Measurements from ENCODE around the gene HPS4.

The HPS4 gene

GRCh38 chr22:26485013-26485412, 1.4 kb upstream of the HPS4 start:
- Mint-ChIP-seq H3K4me3 (peak overlapping the region; percentile 90 to 97 (median 95)), H3K9me3 (no peaks in the 10 kb centered on the region), H3K4me1 (peaks cover 55% of the 10 kb centered on the region), H3K27ac (peak overlapping the region; percentile 6 to 84 (median 65)), H3K27me3 (ENCODE audit: low read depth) (no peaks in the 10 kb centered on the region), H3K36me3 (ENCODE audit: low read depth) (peaks cover 19% of the 10 kb centered on the region)
- TF ChIP-seq, protein P1, sequence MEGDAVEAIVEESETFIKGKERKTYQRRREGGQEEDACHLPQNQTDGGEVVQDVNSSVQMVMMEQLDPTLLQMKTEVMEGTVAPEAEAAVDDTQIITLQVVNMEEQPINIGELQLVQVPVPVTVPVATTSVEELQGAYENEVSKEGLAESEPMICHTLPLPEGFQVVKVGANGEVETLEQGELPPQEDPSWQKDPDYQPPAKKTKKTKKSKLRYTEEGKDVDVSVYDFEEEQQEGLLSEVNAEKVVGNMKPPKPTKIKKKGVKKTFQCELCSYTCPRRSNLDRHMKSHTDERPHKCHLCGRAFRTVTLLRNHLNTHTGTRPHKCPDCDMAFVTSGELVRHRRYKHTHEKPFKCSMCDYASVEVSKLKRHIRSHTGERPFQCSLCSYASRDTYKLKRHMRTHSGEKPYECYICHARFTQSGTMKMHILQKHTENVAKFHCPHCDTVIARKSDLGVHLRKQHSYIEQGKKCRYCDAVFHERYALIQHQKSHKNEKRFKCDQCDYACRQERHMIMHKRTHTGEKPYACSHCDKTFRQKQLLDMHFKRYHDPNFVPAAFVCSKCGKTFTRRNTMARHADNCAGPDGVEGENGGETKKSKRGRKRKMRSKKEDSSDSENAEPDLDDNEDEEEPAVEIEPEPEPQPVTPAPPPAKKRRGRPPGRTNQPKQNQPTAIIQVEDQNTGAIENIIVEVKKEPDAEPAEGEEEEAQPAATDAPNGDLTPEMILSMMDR (IDR thresholded peaks at IDR 0.05; ENCODE audit: unreplicated experiment in 3 of 3) = no peak

DNA sequence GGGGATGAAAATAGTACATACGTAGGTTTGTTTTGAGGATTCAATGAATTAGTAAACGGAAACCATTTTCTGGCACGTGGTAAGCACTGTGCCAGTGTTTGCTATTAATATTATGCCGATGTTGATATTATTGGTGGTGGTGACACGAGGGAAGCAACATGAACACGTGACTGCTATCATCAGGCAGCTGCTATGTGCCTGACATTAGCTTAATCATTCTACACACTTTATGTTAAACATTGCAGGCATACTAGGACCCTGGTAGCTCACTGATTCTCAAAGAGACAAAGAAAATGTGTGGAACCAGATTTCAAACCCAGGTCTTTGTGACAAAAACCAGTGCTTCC, 750 bp upstream of the HPS4 start:
- TF ChIP-seq, protein P1 (IDR thresholded peaks at IDR 0.05; ENCODE audit: unreplicated experiment in 3 of 3) = no peak
- H3K9me3 Mint-ChIP-seq = no peaks in the 10 kb centered on the region
- H3K4me3 Mint-ChIP-seq = peak overlapping the region; percentile 90 to 97 (median 95)
- H3K4me1 Mint-ChIP-seq = peaks cover 62% of the 10 kb centered on the region
- H3K36me3 Mint-ChIP-seq (ENCODE audit: low read depth) = peaks cover 20% of the 10 kb centered on the region
- H3K27ac Mint-ChIP-seq = peak overlapping the region; percentile 84 to 98 (median 94)
- H3K27me3 Mint-ChIP-seq (ENCODE audit: low read depth) = no peaks in the 10 kb centered on the region

GRCh38 chr22:26483043-26483438, 542 bp downstream of the HPS4 start:
- TF ChIP-seq, protein P1 (IDR thresholded peaks at IDR 0.05; ENCODE audit: unreplicated experiment in 3 of 3) = no peak
- peak overlapping the region; percentile 88 to 98 (median 98) for H3K27ac Mint-ChIP-seq
- H3K4me3 Mint-ChIP-seq = peak overlapping the region; percentile 90 to 97 (median 95)
- peaks cover 9% of the 10 kb centered on the region for H3K36me3 Mint-ChIP-seq (ENCODE audit: low read depth)
- H3K4me1 Mint-ChIP-seq = peaks cover 67% of the 10 kb centered on the region
- no peaks in the 10 kb centered on the region for H3K9me3 Mint-ChIP-seq
- H3K27me3 Mint-ChIP-seq (ENCODE audit: low read depth) = no peaks in the 10 kb centered on the region

- H3K9me3 Mint-ChIP-seq = no peaks in the 10 kb centered on the region
- H3K4me3 Mint-ChIP-seq = peak overlapping the region; percentile 90 to 97 (median 95)
- H3K27ac Mint-ChIP-seq = peak overlapping the region; percentile 88 to 98 (median 98)
- TF ChIP-seq, protein P1 (IDR thresholded peaks at IDR 0.05; ENCODE audit: unreplicated experiment in 3 of 3) = no peak
- H3K4me1 Mint-ChIP-seq = peaks cover 74% of the 10 kb centered on the region
- H3K36me3 Mint-ChIP-seq (ENCODE audit: low read depth) = peaks cover 18% of the 10 kb centered on the region
- no peaks in the 10 kb centered on the region for H3K27me3 Mint-ChIP-seq (ENCODE audit: low read depth)
These were observed 1.4 kb downstream of the HPS4 start for GRCh38 chr22:26482161-26482560.

DNA sequence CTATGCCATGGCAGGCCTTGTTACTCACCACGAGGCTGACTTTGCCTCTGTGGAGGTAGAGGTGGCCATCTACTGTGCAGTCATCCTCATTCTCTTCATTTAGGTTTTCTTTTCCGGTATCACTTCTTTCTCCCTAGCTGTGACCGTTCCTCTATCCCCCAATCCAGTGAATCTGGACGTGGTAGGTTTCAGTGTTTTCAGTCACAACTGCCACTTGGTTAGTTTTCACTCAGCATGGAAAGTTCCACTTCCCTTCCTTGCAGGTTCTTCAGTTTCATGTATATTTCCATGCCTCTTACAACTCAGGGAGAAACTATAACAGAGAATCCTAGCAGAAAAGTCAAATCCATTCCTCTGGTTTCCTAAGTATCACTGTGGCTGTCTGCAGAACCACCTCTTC, 1.9 kb downstream of the HPS4 start:
- Mint-ChIP-seq H3K27me3 (ENCODE audit: low read depth) (no peaks in the 10 kb centered on the region), H3K36me3 (ENCODE audit: low read depth) (peaks cover 23% of the 10 kb centered on the region)

More for the DNA sequence above, 1.9 kb downstream of the HPS4 start:
- Mint-ChIP-seq H3K4me3 (peak overlapping the region; percentile 90 to 97 (median 95)), H3K9me3 (no peaks in the 10 kb centered on the region), H3K4me1 (peaks cover 74% of the 10 kb centered on the region), H3K27ac (peak overlapping the region; percentile 88 to 98 (median 98))
- TF ChIP-seq, protein P1 (IDR thresholded peaks at IDR 0.05; ENCODE audit: unreplicated experiment in 3 of 3) = no peak

Data from nephron (organoid).